T-helper 2 cell (primary cell): Measurements from ENCODE around the gene ADAMTS17.
"Not testable (repeated sequence)": the region's sequence is repeated elsewhere in the genome, so short reads cannot be mapped to it uniquely, and the experiment has no call there.

ENCODE experiments used
- DNase-seq, 5 experiments: peaks; one replicate each; pipeline versions ENCODE4 v3.0.0 to v3.0.0-alpha.2; 2012 to 2022

ADAMTS17 gene

GRCh38 chr15:99983886-99984286 is 357.9 kb downstream of the ADAMTS17 start:
- DNase-seq = no peak

- no peak for DNase-seq
These were observed 358.4 kb downstream of the ADAMTS17 start for GRCh38 chr15:99983171-99983885.

GRCh38 chr15:99982662-99983061 is 359.1 kb downstream of the ADAMTS17 start:
- DNase-seq = no peak

GRCh38 chr15:99981839-99982658 is 359.7 kb downstream of the ADAMTS17 start:
- DNase-seq = no peak

GRCh38 chr15:99981191-99981647 is 360.6 kb downstream of the ADAMTS17 start:
- DNase-seq = no peak

GRCh38 chr15:99980752-99981151 is 361.0 kb downstream of the ADAMTS17 start:
- no peak for DNase-seq

- not testable (repeated sequence) for DNase-seq
These were observed 361.9 kb downstream of the ADAMTS17 start for GRCh38 chr15:99979886-99980285.

GRCh38 chr15:99979371-99979770 is 362.4 kb downstream of the ADAMTS17 start:
- no peak for DNase-seq

GRCh38 chr15:99978426-99978825 is 363.3 kb downstream of the ADAMTS17 start:
- DNase-seq = no peak

- no peak for DNase-seq
These were observed 363.8 kb downstream of the ADAMTS17 start for GRCh38 chr15:99977929-99978328.

GRCh38 chr15:99976811-99977271 is 364.9 kb downstream of the ADAMTS17 start:
- DNase-seq = no peak

- DNase-seq = no peak
These were observed 365.8 kb downstream of the ADAMTS17 start for GRCh38 chr15:99976000-99976399.

- no peak for DNase-seq
These were observed 367.5 kb downstream of the ADAMTS17 start for GRCh38 chr15:99974246-99974645.

GRCh38 chr15:99973351-99973750 is 368.4 kb downstream of the ADAMTS17 start:
- DNase-seq = no peak

GRCh38 chr15:99970891-99971430 is 370.8 kb downstream of the ADAMTS17 start:
- no peak for DNase-seq

- DNase-seq = no peak
These were observed 372.4 kb downstream of the ADAMTS17 start for GRCh38 chr15:99969261-99969920.

- DNase-seq = no peak
These were observed 373.9 kb downstream of the ADAMTS17 start for GRCh38 chr15:99967841-99968371.

GRCh38 chr15:99966815-99967214 is 375.0 kb downstream of the ADAMTS17 start:
- DNase-seq = no peak

- no peak for DNase-seq
These were observed 376.4 kb downstream of the ADAMTS17 start for GRCh38 chr15:99965376-99965775.

GRCh38 chr15:99963976-99964375 is 377.8 kb downstream of the ADAMTS17 start:
- no peak for DNase-seq

GRCh38 chr15:99963096-99963825 is 378.5 kb downstream of the ADAMTS17 start:
- no peak for DNase-seq

- DNase-seq = no peak
These were observed 379.7 kb downstream of the ADAMTS17 start for GRCh38 chr15:99962006-99962561.
